ENCODE data around the gene BRD7. TPM values are rescaled to one million over a fixed set of nuclear protein-coding genes. Genes with fewer than 3 reads are reported as not detected.

BRD7 gene
- total and polyA plus RNA-seq, 2 experiments from 2014 or later, result 51.2 to 51.3 TPM

GRCh38 chr16:50369133-50369804 is 481 bp upstream of the BRD7 start:
- peak overlapping the region; percentile 89 for H2AFZ ChIP-seq
- DNase-seq (ENCODE audit: low spot score), result no peak
- peak overlapping the region; percentile 82 for H3K4me2 ChIP-seq
- 11% methylated on average over 3 of the region's 7 CpGs for WGBS (ENCODE audit: low lambda C conversion rate, missing lambda C conversion rate)
- TF ChIP-seq EZH2phosphoT487 (IDR thresholded peaks at IDR 0.05; ENCODE audit: low read depth, severe bottlenecking, unreplicated experiment), result no peak
- no peak for TF ChIP-seq EZH2 (IDR thresholded peaks at IDR 0.05; ENCODE audit: borderline replicate concordance)
- TF ChIP-seq, protein P1, sequence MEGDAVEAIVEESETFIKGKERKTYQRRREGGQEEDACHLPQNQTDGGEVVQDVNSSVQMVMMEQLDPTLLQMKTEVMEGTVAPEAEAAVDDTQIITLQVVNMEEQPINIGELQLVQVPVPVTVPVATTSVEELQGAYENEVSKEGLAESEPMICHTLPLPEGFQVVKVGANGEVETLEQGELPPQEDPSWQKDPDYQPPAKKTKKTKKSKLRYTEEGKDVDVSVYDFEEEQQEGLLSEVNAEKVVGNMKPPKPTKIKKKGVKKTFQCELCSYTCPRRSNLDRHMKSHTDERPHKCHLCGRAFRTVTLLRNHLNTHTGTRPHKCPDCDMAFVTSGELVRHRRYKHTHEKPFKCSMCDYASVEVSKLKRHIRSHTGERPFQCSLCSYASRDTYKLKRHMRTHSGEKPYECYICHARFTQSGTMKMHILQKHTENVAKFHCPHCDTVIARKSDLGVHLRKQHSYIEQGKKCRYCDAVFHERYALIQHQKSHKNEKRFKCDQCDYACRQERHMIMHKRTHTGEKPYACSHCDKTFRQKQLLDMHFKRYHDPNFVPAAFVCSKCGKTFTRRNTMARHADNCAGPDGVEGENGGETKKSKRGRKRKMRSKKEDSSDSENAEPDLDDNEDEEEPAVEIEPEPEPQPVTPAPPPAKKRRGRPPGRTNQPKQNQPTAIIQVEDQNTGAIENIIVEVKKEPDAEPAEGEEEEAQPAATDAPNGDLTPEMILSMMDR (IDR thresholded peaks at IDR 0.05; ENCODE audit: poor library complexity), result no peak
- H4K20me1 ChIP-seq (ENCODE audit: insufficient read depth, poor library complexity, severe bottlenecking), result peaks cover 12% of the 10 kb centered on the region
- H3K9me3 ChIP-seq (ENCODE audit: low read depth), result no peaks in the 10 kb centered on the region
- H3K36me3 ChIP-seq (replicated peaks; ENCODE audit: insufficient read depth, low read depth), result no peaks in the 10 kb centered on the region
- H3K27ac ChIP-seq, result peak overlapping the region; percentile 51
- no peaks in the 10 kb centered on the region for H3K27me3 ChIP-seq
- no peaks in the 10 kb centered on the region for H3K9me2 ChIP-seq (replicated peaks; ENCODE audit: insufficient read depth)
- peaks cover 40% of the 10 kb centered on the region for H3K79me2 ChIP-seq
- H3K4me1 ChIP-seq (ENCODE audit: insufficient read depth), result peaks cover 10% of the 10 kb centered on the region
- H3K4me3 ChIP-seq, result peak overlapping the region; percentile 31

- 10% methylated on average over 23 of the region's 23 CpGs for WGBS (ENCODE audit: low lambda C conversion rate, missing lambda C conversion rate)
- Histone ChIP-seq H3K9me2 (replicated peaks; ENCODE audit: insufficient read depth) (no peaks in the 10 kb centered on the region), H3K9me3 (ENCODE audit: low read depth) (no peaks in the 10 kb centered on the region), H3K79me2 (peaks cover 48% of the 10 kb centered on the region), H3K36me3 (replicated peaks; ENCODE audit: insufficient read depth, low read depth) (no peaks in the 10 kb centered on the region), H2AFZ (peak overlapping the region; percentile 92), H4K20me1 (ENCODE audit: insufficient read depth, poor library complexity, severe bottlenecking) (peaks cover 12% of the 10 kb centered on the region), H3K4me2 (peak overlapping the region; percentile 85), H3K4me1 (ENCODE audit: insufficient read depth) (peaks cover 10% of the 10 kb centered on the region), H3K27me3 (no peaks in the 10 kb centered on the region), H3K27ac (peak overlapping the region; percentile 81), H3K4me3 (peak overlapping the region; percentile 84)
- no peak for DNase-seq (ENCODE audit: low spot score)
- TF ChIP-seq, protein P1 (IDR thresholded peaks at IDR 0.05; ENCODE audit: poor library complexity), result no peak
Observed at GRCh38 chr16:50367777-50368409, 895 bp downstream of the BRD7 start.

DNA sequence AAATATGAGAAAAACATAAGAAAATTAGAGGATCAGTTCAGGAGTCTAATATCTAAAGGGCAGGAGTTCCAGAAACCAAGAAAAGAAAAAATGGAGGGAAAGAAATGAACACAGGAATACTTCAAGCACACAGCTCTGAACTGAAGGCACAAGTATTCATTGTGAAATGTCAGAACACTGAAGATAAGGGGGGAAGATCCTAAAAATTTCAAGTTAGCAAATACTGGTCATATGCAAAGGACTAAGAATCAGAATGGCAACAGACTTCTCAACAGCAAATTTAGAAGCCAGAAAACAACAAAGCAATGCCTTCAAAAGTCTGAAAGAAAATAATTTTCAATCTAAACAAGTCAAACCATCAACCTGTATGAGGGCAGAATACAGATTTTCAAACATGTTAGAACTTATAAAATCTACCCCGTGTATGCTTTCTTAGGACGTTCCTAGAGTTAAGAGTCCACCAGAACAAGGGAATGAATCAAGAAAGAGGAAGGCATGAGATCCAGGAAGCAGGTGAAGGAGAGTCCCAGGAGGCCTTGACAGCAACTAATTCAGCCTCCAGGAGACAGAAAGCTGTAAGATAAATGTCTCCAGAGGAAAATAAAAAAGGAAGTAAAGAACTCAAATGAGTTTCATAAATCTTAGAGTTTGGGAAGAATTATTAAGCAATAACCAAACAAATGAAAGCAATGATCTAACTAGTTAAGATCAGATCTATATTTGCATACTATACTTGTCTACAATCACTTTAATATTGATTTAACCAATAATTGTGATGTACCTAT is 2.8 kb downstream of the BRD7 start:
- peaks cover 12% of the 10 kb centered on the region for H4K20me1 ChIP-seq (ENCODE audit: insufficient read depth, poor library complexity, severe bottlenecking)
- H3K27ac ChIP-seq, result no peak overlapping the region
- H3K9me2 ChIP-seq (replicated peaks; ENCODE audit: insufficient read depth), result no peaks in the 10 kb centered on the region
- 86% methylated on average over 2 of the region's 2 CpGs for WGBS (ENCODE audit: low lambda C conversion rate, missing lambda C conversion rate)
- H3K4me2 ChIP-seq, result no peak overlapping the region
- no peaks in the 10 kb centered on the region for H3K36me3 ChIP-seq (replicated peaks; ENCODE audit: insufficient read depth, low read depth)
- peaks cover 10% of the 10 kb centered on the region for H3K4me1 ChIP-seq (ENCODE audit: insufficient read depth)
- no peaks in the 10 kb centered on the region for H3K27me3 ChIP-seq
- H3K79me2 ChIP-seq, result peaks cover 59% of the 10 kb centered on the region
- TF ChIP-seq EZH2 (IDR thresholded peaks at IDR 0.05; ENCODE audit: borderline replicate concordance), result no peak
- TF ChIP-seq EZH2phosphoT487 (IDR thresholded peaks at IDR 0.05; ENCODE audit: low read depth, severe bottlenecking, unreplicated experiment), result no peak
- TF ChIP-seq, protein P1 (IDR thresholded peaks at IDR 0.05; ENCODE audit: poor library complexity), result no peak
- no peak overlapping the region for H3K4me3 ChIP-seq
- DNase-seq (ENCODE audit: low spot score), result no peak
- H3K9me3 ChIP-seq (ENCODE audit: low read depth), result no peaks in the 10 kb centered on the region
- H2AFZ ChIP-seq, result no peak overlapping the region
